Bone marrow (tissue), 2 donors: ENCODE measurements around the gene MMP25.

Experiments used
- DNase-seq, 2 donors: peaks; one replicate each; lab custom pipeline; 2025; lab: John Stamatoyannopoulos, UW

The MMP25 gene

DNA sequence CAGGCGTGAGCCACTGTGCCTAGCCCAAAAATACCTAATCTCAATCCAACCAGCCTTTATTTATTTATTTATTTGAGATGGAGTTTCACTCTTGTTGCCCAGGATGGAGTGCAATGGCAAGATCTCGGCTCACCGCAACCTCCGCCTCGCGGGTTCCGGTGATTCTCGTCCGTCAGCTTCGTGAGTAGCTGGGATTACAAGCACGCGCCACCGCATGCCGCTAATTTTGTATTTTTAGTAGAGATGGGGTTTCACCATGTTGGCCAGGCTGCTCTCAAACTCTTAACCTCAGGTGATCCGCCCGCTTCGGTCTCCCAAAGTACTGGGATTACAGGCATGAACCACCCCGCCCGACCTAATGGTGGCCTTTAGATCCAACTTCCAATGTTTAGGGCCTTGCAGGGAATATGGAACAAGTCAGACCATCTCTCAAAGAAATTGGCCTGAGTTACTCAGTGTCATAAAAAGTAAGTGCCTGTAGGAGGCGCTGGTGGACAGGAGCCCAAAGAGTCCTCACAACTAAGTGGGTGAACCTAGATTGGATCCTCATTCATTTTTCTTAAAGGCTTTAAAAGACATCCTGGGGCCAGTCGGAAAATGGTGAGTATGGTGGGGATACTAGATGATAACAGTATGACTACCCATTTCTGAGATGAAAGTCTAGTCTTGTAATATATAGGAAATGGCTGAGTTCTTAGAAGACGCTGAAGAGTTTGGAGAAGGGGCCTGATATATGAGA lies 48.1 kb downstream of the MMP25 start:
- DNase-seq, result peak in 1 of 2 donors; percentile 39

- peak; percentile 36 to 76 for DNase-seq
Measured at GRCh38 chr16:3095869-3096268, 49.5 kb downstream of the MMP25 start.

- DNase-seq, result no peak
Measured at GRCh38 chr16:3096362-3096761, 50.0 kb downstream of the MMP25 start.

DNA sequence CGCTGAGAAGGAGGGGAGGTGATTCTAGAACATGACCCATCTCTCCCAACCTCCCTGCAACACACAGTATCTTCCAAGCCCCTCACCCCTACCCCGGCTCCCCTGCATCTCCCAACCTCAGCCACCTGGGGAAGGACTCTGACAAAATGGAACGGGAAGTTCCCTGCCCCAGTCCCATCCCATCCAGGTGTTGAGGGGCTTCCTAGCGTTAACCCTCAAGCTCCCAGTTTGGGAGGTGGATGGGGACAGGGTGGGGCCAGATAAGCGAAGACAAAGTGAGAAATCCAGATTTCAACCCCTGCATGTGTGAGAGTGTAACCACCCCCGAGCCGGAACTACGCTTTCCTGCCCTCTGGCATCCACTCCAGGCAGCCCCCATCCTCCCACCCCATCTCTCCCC lies 50.9 kb downstream of the MMP25 start:
- no peak for DNase-seq

DNA sequence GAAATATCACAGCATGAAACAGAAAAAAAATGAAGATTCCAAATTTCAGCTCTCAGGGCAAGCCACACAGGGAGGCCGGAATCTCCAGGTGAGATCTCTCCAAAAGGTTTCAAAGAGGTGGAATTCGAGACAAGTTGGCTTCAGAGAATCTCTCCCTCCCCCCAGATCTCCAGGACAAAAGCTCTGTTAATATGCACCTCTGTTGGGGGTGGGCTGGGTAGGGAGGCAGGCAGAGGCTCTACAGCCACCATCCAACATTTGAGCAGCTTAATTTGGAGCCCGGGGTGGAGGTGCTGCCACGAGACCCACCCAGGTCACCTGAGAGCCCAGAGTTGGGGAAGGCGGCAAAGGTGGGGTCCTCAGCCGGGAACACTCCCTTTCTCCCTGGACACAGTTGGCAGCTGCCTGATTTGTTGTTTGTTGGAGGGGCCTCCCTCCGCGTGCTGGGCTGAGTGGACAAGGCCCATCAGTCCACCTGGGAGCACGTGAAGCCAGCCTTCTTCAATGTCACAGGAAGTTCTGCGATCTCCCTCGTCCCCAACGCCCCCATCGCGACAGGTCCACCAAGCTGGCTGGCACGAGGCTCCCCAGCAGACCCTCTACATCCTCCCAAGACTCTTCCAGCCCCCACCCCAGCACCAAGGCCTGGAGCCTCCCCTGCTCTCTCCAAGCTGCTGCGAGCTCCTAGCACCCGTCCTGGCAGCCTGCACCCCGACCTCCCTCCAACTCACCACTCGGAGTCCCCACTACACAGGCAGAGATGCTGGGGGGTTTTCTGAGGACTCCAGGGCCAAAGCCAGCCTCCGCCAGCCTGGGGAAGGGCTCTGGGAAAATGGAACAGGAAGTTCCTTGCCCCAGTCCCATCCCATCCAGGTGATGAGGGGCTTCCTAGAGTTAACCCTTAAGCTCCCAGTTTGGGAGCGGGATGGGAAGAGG lies 52.4 kb downstream of the MMP25 start, which contains the start of gene ZSCAN10:
Gene ZSCAN10 (minus strand): TSS at position 836 of the 936 bp plus-strand sequence. CDS start 6,357 bp downstream, outside the sequence.
- DNase-seq, result no peak

DNA sequence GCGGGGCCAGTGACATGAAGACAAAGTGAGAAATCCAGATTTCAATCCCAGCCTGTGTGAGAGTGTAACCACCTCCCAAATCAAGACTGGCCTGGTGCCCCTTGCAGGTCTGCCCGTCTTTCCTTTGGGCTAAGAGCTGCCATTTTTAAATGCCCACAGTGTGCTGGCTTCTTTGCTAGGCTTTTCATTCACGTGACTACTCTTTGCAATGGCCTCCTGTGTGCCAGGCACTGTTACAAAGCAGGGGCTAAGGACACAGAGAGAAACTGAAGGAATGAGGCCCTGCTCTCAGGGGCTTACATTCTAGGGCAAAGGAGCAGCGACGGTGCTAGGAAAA lies 53.0 kb downstream of the MMP25 start:
- DNase-seq, result no peak

- DNase-seq, result peak; percentile 79 to 87
Measured at GRCh38 chr16:3099732-3100499, 53.6 kb downstream of the MMP25 start.

- DNase-seq, result peak in 1 of 2 donors; percentile 21
Measured at GRCh38 chr16:3101018-3101840, 54.9 kb downstream of the MMP25 start.

GRCh38 chr16:3101841-3102470 lies 55.6 kb downstream of the MMP25 start:
- no peak for DNase-seq

DNA sequence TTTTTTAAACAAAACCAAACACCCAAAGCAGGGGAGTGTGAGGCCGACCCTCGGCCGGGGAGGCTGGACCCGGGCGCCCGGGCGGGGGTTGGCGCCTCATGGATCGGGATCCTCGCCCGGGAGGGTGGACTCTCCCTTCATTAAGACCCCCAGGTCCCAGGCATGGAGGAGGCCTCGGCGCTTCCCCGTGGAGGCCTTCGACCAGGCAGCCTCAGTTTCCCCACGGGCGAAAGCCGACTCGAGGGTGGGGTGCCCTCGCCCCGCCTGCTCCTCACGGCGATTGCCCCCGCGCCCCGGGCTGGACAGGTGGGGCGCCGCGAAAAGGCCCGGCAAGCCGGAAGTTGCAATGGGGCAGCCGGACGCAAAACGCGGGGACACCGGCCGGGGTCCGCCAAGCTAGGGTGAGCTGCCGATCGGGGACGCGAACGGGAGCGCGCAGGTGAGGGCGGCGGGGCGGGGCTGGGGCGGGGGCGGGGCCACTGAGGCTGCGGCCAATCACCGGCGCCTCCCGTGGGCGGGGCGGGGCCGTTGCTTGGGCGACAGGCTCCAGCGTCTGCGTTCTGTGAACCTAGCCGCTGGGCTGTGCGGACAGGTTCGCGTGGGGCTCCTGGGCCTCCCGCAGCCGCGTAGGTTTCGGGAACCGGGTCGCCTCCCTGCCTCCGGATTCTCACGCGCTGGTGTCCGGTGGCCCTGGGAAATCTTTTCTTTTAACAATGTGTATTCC lies 60.0 kb downstream of the MMP25 start:
- DNase-seq, result peak; percentile 60 to 61
